Activated naive CD4-positive, alpha-beta T cell treated with anti-CD3 and anti-CD28 coated beads, Interleukin-2, amount 50 U/mL, for 72 hours (primary cell): Measurements from ENCODE around the gene LRRC17. TPM values are rescaled to one million over a fixed set of nuclear protein-coding genes. Genes with fewer than 3 reads are reported as not detected.
"Not testable (repeated sequence)": the region's sequence is repeated elsewhere in the genome, so short reads cannot be mapped to it uniquely, and the experiment has no call there.

Source experiments
- ATAC-seq, 2 donors: fragments of 150-1000 bp; cut with Tn5 transposase; 2 replicates each; pipeline ENCODE4 v1.10.0; 2021; ENCODE audit warnings: mild to moderate bottlenecking in 2 of 2, moderate library complexity in 2 of 2
- DNase-seq, 2 donors: peaks; one replicate each; pipeline ENCODE4 v3.0.0; 2021 to 2022; ENCODE audit warnings: low spot score in 2 of 2
- H3K27ac Mint-ChIP-seq, 2 donors: one replicate each; pipeline ENCODE4 v1.8.0; 2022; ENCODE audit warnings: mild to moderate bottlenecking in 2 of 2, mixed read lengths in 2 of 2
- H3K36me3 Mint-ChIP-seq, 2 donors: one replicate each; pipeline ENCODE4 v1.8.0; 2022; ENCODE audit warnings: mixed read lengths in 2 of 2
- H3K9me3 Mint-ChIP-seq, 2 donors: one replicate each; pipeline ENCODE4 v1.8.0; 2022; ENCODE audit warnings: mixed read lengths in 2 of 2
- total RNA-seq, 2 donors: library from RNA; stranded (reverse); gene quantifications; one replicate each; pipeline ENCODE4 v1.2.3, GENCODE V29; 2022

LRRC17 gene
- total RNA-seq, 2 donors from 2014 or later, result not detected

DNA sequence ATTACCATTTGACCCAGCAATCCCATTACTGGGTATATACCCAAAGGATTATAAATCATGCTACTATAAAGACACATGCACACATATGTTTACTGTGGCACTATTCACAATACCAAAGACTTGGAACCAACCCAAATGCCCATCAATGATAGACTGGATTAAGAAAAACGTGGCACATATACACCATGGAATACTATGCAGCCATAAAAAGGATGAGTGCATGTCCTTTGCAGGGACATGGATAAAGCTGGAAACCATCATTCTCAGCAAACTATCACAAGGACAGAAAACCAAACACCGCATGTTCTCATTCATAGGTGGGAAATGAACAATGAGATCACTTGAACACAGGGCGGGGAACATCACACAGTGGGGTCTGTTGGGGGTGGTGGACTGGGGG is 45.2 kb downstream of the LRRC17 start:
- not testable (repeated sequence) for ATAC-seq, H3K27ac Mint-ChIP-seq, DNase-seq
- peaks cover 0 to 24% of the 10 kb centered on the region in 2 donors for H3K9me3 Mint-ChIP-seq
- H3K36me3 Mint-ChIP-seq, result peaks cover 11 to 19% of the 10 kb centered on the region in 2 donors

DNA sequence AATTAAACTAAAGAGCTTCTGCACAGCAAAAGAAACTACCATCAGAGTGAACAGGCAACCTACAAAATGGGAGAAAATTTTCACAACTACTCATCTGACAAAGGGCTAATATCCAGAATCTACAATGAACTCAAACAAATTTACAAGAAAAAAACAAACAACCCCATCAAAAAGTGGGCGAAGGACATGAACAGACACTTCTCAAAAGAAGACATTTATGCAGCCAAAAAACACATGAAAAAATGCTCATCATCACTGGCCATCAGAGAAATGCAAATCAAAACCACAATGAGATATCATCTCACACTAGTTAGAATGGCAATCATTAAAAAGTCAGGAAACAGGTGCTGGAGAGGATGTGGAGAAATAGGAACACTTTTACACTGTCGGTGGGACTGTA is 49.2 kb downstream of the LRRC17 start:
- not testable (repeated sequence) for H3K36me3 Mint-ChIP-seq, H3K27ac Mint-ChIP-seq, H3K9me3 Mint-ChIP-seq, ATAC-seq, DNase-seq

DNA sequence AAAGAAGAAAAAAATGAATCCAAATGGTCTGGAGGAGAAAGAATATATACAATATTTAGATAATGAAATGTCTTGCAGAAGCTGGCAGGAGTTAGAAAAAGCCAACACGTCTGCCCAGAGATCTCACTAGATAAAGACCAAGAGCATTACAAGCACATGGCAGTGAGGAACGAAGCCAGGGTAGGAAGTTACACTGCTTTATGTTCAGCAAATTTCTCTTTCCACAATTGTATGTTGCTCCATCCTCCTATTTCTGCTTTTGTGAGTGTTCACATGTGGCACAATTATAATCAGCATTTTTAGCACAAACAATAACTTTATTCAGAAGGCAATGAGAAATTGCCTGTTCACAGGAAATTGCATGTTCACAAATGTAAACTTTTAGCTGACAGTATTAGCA is 53.7 kb downstream of the LRRC17 start:
- no peaks in the 10 kb centered on the region for H3K36me3 Mint-ChIP-seq
- ATAC-seq, result no peak
- no peak for DNase-seq
- no peaks in the 10 kb centered on the region for H3K9me3 Mint-ChIP-seq
- no peak overlapping the region for H3K27ac Mint-ChIP-seq

DNA sequence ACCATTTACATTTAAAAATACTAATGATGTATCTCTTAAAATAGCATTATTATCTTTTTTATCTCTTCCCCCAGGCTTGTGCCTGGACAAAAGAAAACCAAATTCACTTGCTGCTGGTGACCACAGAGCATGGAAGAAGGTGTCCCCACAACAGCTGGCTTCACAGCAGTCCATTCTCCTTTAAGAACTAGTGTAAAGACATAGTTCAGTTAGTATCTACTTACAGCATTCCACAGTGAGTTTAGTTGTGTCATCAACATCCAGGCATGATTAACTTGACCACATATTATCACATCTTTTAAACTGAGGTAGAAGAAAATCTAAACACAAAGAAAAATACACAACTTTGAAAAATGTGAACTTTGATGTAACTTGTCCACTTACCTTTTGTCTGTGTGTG is 55.0 kb downstream of the LRRC17 start:
- Mint-ChIP-seq H3K27ac (no peak overlapping the region), H3K36me3 (no peaks in the 10 kb centered on the region), H3K9me3 (no peaks in the 10 kb centered on the region)
- ATAC-seq (no peak), DNase-seq (no peak)

DNA sequence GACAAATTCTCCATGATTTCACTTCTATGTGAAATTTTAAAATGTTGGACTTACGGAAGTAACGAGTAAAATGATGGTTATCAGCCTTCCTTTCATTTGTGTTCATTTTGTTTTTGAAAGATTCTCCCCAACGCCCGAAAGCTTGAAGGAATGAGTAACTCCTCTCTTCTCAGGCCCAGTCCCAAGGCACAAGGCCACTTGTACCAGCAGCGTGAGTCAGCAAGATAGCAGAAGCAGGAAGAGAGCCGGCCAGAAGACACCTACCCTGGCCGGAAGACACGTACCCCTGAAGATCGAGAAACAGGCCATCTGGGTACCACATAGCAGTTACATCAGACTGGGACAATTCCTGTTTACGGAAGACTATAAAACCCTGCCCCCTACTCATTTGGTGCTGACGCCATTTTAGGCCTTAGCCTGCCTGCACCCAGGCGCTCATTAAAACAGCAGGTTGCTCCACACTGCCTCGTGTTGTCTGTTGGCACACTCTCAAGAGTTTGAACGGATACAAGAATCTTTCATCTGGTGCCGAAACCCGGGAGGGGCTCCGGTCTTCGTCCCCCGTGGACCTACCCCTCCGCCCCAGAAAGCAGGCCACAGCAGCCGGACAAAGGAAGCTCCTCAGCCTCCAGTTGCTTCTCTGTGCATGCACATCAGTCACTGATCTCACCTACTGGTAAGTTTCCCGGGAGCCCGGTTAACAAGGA is 60.4 kb downstream of the LRRC17 start:
- Mint-ChIP-seq H3K9me3 (peaks cover 0 to 3% of the 10 kb centered on the region in 2 donors), H3K27ac (no peak overlapping the region), H3K36me3 (no peaks in the 10 kb centered on the region)
- DNase-seq (no peak), ATAC-seq (no peak)

DNA sequence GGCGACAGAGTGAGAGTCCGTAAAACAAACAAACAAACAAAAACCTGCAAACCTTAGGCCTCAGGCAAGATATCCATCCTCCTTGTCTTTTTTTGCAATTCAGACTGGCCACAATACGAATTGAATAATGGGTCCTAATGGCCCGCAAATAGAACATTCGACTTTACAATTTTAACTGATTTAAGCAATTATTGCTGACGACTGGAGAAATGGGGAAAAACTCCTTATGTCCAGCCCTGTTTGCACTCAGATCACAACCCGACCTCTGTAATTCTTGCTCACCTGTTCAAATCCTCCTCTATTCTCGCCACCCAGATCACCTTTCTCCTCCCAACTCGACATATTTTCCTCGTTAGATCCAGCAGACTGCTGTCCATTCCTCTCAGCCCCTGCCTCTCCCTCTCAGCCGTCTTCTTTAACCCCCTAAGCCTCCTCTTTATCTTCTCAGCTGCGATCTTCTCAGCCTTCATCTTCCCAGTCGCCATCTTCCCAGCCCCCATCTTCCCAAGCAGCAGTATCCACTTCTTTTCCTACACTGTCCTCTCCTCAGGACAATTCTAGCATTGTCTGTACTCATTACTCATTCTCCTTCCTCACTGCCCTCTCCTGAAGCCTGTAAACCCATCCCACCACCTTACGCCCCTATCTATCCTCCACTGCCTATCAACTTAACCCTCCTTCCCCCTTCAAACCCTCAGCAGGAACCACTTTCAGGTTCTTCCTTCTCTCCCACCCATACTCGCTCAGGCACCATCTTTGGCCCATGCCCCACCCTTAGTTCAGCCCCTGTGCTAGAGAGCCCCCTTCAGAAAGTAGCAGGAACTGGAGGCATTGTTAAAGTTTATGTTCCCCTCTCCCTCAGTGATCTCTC is 61.8 kb downstream of the LRRC17 start:
- Mint-ChIP-seq H3K27ac (no peak overlapping the region), H3K36me3 (no peaks in the 10 kb centered on the region), H3K9me3 (peaks cover 0 to 3% of the 10 kb centered on the region in 2 donors)
- DNase-seq (no peak), ATAC-seq (no peak)

DNA sequence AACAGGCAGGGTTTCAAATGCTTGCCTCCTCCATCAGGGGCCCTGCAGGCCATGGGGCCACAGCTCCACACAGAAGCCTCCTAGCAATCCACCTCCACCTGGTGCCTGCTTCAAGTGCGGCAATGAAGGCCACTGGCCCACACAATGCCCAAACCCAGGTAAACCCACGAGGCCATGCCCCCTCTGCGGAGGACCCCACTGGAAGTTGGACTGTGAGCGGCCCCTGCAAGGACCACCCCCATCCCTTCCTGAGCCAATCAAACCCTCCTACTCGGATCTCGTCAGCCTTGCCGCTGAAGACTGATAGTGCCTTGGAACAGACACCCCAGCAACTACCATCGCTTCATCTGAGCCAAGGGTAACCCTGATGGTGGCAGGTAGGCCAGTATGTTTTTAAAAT is 63.1 kb downstream of the LRRC17 start:
- Mint-ChIP-seq H3K9me3 (peaks cover 0 to 3% of the 10 kb centered on the region in 2 donors), H3K36me3 (no peaks in the 10 kb centered on the region), H3K27ac (no peak overlapping the region)
- ATAC-seq (no peak), DNase-seq (no peak)

DNA sequence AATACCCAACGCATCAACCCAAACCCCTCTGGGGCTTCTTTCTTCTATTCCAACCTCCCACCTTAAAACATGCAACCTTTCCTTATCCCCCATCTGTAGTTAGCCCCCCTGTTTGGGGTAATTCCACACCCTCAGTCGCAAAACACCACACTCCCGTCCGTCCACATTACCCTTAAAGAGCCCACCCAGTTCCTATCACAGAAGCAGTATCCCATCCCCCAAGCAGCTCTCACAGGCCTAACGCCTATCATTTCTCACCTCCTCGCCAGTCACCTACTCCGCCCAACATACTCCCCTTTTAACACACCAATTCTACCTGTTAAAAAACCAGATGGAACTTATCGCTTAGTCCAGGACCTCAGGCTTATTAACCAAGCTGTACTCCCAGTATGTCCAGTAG is 63.7 kb downstream of the LRRC17 start:
- ATAC-seq, result no peak
- Mint-ChIP-seq H3K27ac (peak overlapping the region in 1 of 2 donors; percentile 23), H3K36me3 (no peaks in the 10 kb centered on the region)

DNA sequence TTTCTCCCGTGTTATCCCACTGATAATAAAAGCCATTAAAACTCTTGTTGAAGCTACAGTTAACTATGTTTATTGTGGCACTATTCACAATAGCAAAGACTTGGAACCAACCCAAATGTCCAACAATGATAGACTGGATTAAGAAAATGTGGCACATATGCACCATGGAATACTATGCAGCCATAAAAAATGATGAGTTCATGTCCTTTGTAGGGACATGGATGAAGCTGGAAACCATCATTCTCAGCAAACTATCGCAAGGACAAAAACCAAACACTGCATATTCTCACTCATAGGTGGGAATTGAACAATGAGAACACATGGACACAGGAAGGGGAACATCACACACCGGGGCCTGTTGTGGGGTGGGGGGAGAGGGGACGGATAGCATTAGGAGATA is 64.8 kb downstream of the LRRC17 start:
- not testable (repeated sequence) for DNase-seq, H3K9me3 Mint-ChIP-seq, H3K36me3 Mint-ChIP-seq, H3K27ac Mint-ChIP-seq, ATAC-seq

More for the DNA sequence above, 63.7 kb downstream of the LRRC17 start:
- peaks cover 0 to 3% of the 10 kb centered on the region in 2 donors for H3K9me3 Mint-ChIP-seq
- DNase-seq, result no peak

DNA sequence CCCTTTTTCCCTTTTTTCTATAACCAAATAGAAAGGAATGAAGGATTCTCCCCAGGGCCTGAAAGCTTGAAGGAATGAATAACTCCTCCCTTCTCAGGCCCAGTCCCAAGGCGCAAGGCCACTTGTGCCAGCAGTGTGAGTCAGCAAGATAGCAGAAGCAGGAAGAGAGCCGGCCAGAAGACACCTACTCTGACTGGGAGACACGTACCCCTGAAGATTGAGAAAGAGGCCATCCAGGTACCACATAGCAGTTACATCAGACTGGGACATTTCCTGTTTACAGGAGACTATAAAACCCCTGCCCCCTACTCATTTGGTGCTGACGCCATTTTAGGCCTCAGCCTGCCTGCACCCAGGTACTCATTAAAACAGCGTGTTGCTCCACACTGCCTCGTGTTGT is 65.5 kb downstream of the LRRC17 start:
- peaks cover 0 to 3% of the 10 kb centered on the region in 2 donors for H3K9me3 Mint-ChIP-seq
- no peak for ATAC-seq

DNA sequence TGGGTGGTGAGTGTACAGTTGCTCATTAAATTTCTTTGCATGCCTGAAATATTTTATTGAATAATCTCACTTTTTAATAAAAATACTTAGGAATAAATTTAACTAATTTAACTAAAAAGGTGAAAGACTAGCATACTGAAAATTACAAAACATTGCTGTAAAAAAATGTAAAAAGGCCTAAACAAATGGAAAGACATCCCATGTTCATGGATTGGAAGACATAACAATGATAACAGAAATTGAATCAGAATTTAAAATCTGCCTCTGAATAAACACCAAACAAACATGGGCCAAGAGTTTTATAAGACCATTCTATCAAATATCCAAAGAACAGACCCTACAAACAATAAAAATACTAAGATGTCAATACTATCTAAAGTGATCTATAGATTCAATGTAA is 66.9 kb downstream of the LRRC17 start:
- DNase-seq (no peak), ATAC-seq (no peak)
- peaks cover 0 to 3% of the 10 kb centered on the region in 2 donors for H3K9me3 Mint-ChIP-seq
- H3K36me3 Mint-ChIP-seq, result no peaks in the 10 kb centered on the region
- no peak overlapping the region for H3K27ac Mint-ChIP-seq

More for the DNA sequence above, 65.5 kb downstream of the LRRC17 start:
- H3K27ac Mint-ChIP-seq, result no peak overlapping the region
- H3K36me3 Mint-ChIP-seq, result no peaks in the 10 kb centered on the region
- no peak for DNase-seq

DNA sequence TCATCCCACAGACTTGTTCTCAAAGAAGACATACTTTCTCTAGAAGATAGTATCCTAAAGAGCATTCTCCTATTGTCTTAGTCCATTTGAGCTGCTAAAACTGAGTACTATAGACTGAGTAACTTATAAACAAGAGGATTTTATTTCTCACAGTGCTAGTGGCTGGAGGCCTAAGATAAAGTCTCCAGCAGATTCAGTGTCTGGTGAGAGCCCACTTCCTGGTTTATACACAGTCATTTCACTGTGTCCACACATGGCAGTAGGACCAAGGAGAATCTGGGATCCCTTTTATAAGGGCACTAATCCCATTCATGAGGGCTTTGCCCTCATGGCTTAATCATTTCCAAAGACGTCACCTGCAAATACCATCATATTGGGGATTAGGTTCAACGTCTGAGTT is 68.7 kb downstream of the LRRC17 start:
- peaks cover 0 to 3% of the 10 kb centered on the region in 2 donors for H3K9me3 Mint-ChIP-seq
- ATAC-seq (no peak), DNase-seq (no peak)
- H3K36me3 Mint-ChIP-seq, result no peaks in the 10 kb centered on the region
- no peak overlapping the region for H3K27ac Mint-ChIP-seq

DNA sequence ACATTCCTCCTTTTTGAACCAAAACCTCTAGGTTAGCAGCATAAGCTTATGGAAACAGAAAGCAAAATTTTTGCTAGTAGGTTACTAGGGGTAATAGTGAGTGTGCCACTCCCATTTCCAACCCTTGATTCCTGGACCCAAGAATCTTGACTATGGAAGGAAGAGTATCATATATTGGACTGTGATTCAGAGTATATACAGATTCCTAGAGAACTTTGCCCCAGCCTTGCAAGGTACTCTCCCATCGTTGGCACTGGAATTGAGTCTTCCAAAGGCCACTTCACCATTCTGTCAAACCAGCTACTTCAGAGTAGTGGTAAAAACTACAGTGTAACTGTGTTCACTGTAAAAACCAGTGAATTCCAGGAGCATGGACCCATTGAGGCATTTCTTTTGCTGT is 69.4 kb downstream of the LRRC17 start:
- Mint-ChIP-seq H3K27ac (no peak overlapping the region), H3K36me3 (no peaks in the 10 kb centered on the region), H3K9me3 (peaks cover 0 to 3% of the 10 kb centered on the region in 2 donors)
- no peak for DNase-seq
- no peak for ATAC-seq

DNA sequence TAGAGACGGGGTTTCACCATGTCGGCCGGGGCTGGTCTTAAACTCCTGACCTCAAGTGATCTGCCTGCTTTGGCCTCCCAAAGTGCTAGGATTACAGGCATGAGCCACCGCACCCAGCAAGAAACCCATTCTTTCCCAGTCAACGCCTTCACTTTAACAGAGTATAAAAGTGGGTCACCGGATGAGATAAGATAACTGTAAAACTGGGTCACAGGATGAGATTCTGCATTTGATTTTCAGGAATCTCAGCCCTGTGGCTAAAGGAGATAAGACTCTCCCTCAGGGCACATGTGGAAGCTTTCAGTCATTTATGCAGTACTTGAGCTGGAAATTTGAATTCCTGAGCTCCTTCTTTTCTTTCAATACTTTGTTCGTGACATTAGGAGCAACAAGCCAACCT is 70.8 kb downstream of the LRRC17 start:
- Mint-ChIP-seq H3K36me3 (no peaks in the 10 kb centered on the region), H3K27ac (no peak overlapping the region), H3K9me3 (no peaks in the 10 kb centered on the region)
- DNase-seq (no peak), ATAC-seq (no peak)

DNA sequence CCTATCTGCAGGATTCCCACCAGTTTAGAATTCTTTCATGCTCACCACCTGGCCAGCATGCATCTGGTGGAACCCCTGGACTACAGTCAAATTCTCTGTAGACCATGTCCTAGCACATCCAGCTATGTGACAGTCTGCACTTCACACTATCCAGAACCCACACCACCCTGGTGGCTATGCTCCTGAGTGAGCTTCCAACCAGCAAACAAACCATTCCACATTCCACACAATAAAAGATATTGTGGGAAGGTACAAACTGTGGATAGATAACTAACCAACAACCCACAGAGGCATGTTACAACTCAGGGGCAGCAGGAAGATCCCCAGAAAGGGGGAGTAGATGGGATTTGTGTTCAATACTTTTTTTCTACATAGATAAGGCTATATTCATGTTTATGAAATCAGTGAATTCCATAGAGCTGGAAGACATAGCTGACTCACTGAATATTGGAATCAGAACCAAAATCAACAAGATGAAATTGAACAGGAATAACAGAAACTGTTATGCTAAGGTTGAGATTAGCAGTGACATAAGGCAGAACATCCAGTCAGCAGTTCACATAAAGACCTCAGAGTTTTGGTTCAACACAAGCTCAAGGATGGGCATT is 72.5 kb downstream of the LRRC17 start:
- Mint-ChIP-seq H3K9me3 (no peaks in the 10 kb centered on the region), H3K27ac (no peak overlapping the region), H3K36me3 (no peaks in the 10 kb centered on the region)
- DNase-seq (no peak), ATAC-seq (no peak)

DNA sequence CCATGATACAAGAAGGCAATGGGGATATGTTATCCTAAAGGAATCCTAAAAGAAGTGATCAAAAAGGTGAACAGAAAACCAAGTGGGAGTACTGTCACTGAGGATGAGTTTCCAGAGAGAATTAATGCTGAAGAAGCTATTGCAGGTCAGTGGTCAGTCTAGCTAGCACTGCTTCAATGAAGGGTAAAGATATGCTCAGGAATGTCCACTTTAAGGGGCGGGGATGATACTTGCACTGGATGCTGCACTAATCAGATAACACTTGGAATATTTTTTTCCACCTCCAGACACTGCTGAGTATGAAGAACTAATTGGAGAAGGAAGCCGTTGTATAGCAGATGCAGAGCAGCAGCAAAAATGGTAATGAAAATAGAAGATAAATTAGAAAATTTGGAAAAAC is 75.3 kb downstream of the LRRC17 start:
- DNase-seq, result no peak
- Mint-ChIP-seq H3K9me3 (no peaks in the 10 kb centered on the region), H3K27ac (no peak overlapping the region), H3K36me3 (no peaks in the 10 kb centered on the region)
- no peak for ATAC-seq
